CD8-positive, alpha-beta memory T cell (primary cell): ENCODE results near the gene JADE2. TPM values are rescaled to one million over a fixed set of nuclear protein-coding genes. Genes with fewer than 3 reads are reported as not detected.
A peak's percentile ranks its signal among the peaks of the same experiment; 100 is the strongest.
"Not testable (repeated sequence)": the region's sequence is repeated elsewhere in the genome, so short reads cannot be mapped to it uniquely, and the experiment has no call there.

Source experiments
- CTCF ChIA-PET: fragments of 350-600 bp; sonication (Branson Sonifier 250); formaldehyde crosslinking; loops from one replicate; lab custom pipeline; 2021; ENCODE audit warnings: antibody characterized with exemption; lab: Charles Lee
- POLR2A ChIA-PET: fragments of 350-600 bp; sonication (Branson Sonifier 250); formaldehyde crosslinking; loops from one replicate; lab custom pipeline; 2021; ENCODE audit warnings: antibody characterized with exemption; lab: Charles Lee
- DNase-seq, 5 donors: peaks; one replicate each; pipeline versions ENCODE4 v3.0.0 to v3.0.0-alpha.2; 2020 to 2022; ENCODE audit warnings: mixed read lengths in 1 of 5
- H3K27ac ChIP-seq: one replicate; pipeline ENCODE4 v1.7.0; 2013; ENCODE audit warnings: low read depth, mild to moderate bottlenecking, low read length, moderate library complexity
- H3K27me3 ChIP-seq: 2 replicates; pipeline ENCODE4 v1.7.0; 2013; ENCODE audit warnings: low read length, mild to moderate bottlenecking; ENCODE audit not compliant: insufficient read depth, poor library complexity, severe bottlenecking
- H3K36me3 ChIP-seq: 2 replicates; pipeline ENCODE4 v1.7.0; 2013; ENCODE audit warnings: mild to moderate bottlenecking, low read length, moderate library complexity; ENCODE audit not compliant: insufficient read depth
- H3K4me1 ChIP-seq: 2 replicates; pipeline ENCODE4 v1.7.0; 2013; ENCODE audit warnings: mild to moderate bottlenecking, low read length, moderate library complexity; ENCODE audit not compliant: insufficient read depth
- H3K4me3 ChIP-seq: 2 replicates; pipeline ENCODE4 v1.7.0; 2013; ENCODE audit warnings: mild to moderate bottlenecking, low read length
- H3K9me3 ChIP-seq: 2 replicates; pipeline ENCODE4 v1.7.0; 2013; ENCODE audit warnings: mild to moderate bottlenecking, low read length
- H3K27ac Mint-ChIP-seq, 8 donors: one replicate each; pipeline ENCODE4 v1.8.0; 2020 to 2021; ENCODE audit warnings: mixed read lengths in 8 of 8, mild to moderate bottlenecking in 6 of 8, inconsistent platforms in 3 of 8, moderate library complexity in 3 of 8
- H3K27me3 Mint-ChIP-seq, 2 donors: one replicate each; pipeline ENCODE4 v1.8.0; 2020 to 2021; ENCODE audit warnings: mixed read lengths in 2 of 2, mild to moderate bottlenecking in 1 of 2, moderate library complexity in 1 of 2
- H3K36me3 Mint-ChIP-seq, 3 donors: one replicate each; pipeline ENCODE4 v1.8.0; 2020 to 2021; ENCODE audit warnings: mixed read lengths in 3 of 3, inconsistent platforms in 1 of 3, mild to moderate bottlenecking in 1 of 3
- H3K4me1 Mint-ChIP-seq, 3 donors: one replicate each; pipeline ENCODE4 v1.8.0; 2020 to 2021; ENCODE audit warnings: mixed read lengths in 3 of 3, inconsistent platforms in 1 of 3, mild to moderate bottlenecking in 1 of 3
- H3K4me3 Mint-ChIP-seq, 7 donors: one replicate each; pipeline ENCODE4 v1.8.0; 2020 to 2021; ENCODE audit warnings: mixed read lengths in 7 of 7, mild to moderate bottlenecking in 6 of 7, moderate library complexity in 4 of 7, inconsistent platforms in 2 of 7
- H3K9me3 Mint-ChIP-seq, 5 donors: one replicate each; pipeline ENCODE4 v1.8.0; 2020 to 2022; ENCODE audit warnings: mixed read lengths in 5 of 5, mild to moderate bottlenecking in 3 of 5, moderate library complexity in 2 of 5, inconsistent platforms in 1 of 5
- polyA plus RNA-seq: library from polyadenylated mRNA; unstranded; fragments of 300-500 nt; fragmentation: Illumina TruSeq; gene quantifications from one replicate; pipeline ENCODE4 v1.2.3, GENCODE V29; 2021
- total RNA-seq, 2 experiments: library from RNA; stranded (reverse); gene quantifications; one replicate each; pipeline ENCODE4 v1.2.3, GENCODE V29; 2021

The JADE2 gene
- total and polyA plus RNA-seq, 3 experiments from 2014 or later = 47.1 to 107 (median 105) TPM

DNA sequence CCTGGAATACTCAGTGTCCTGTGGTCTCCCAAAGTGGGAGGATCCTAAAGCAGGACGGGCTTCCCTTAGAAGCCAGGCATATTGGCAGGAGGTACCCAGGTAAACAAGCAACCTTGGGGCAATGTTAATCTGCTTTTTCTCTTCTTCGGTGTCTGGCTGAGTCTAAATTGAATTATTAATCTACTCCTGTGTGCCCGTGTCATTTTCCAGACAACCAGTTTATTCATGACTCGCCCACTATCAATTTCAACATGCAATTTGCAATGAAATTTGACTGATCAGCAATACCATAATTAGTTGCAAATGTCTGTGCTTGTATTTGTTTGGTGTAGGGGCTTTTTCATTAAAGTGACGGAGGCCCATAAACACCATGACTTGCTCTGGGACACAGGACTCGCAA lies 32.9 kb upstream of the JADE2 start:
- Histone ChIP-seq H3K4me3 (no peak overlapping the region), H3K9me3 (no peaks in the 10 kb centered on the region), H3K4me1 (no peaks in the 10 kb centered on the region), H3K27ac (no peak overlapping the region), H3K36me3 (no peaks in the 10 kb centered on the region), H3K27me3 (no peaks in the 10 kb centered on the region)
- Mint-ChIP-seq H3K4me1 (no peaks in the 10 kb centered on the region), H3K27ac (no peak overlapping the region), H3K9me3 (no peaks in the 10 kb centered on the region), H3K27me3 (no peaks in the 10 kb centered on the region), H3K36me3 (no peaks in the 10 kb centered on the region), H3K4me3 (no peak overlapping the region)
- POLR2A ChIA-PET = no interaction called here
- CTCF ChIA-PET = no interaction called here
- no peak for DNase-seq

- H3K27ac Mint-ChIP-seq = peak overlapping the region in 1 of 8 donors; percentile 38
- H3K9me3 ChIP-seq = no peaks in the 10 kb centered on the region
- H3K4me1 ChIP-seq = no peaks in the 10 kb centered on the region
- ChIA-PET POLR2A (no interaction called here), CTCF (interaction anchor here (0.7 to 1.5 kb wide), 4 partner anchors 10 to 190 kb away, joined by 3 to 5 read pairs (median 3); partner anchors contain the start of gene CDKN2AIPNL)
- no peak overlapping the region for H3K4me3 ChIP-seq
- no peaks in the 10 kb centered on the region for H3K4me1 Mint-ChIP-seq
- no peak overlapping the region for H3K4me3 Mint-ChIP-seq
- H3K27me3 Mint-ChIP-seq = no peaks in the 10 kb centered on the region
- H3K27me3 ChIP-seq = no peaks in the 10 kb centered on the region
- no peak for DNase-seq
- no peak overlapping the region for H3K27ac ChIP-seq
- no peaks in the 10 kb centered on the region for H3K36me3 ChIP-seq
- no peaks in the 10 kb centered on the region for H3K36me3 Mint-ChIP-seq
- H3K9me3 Mint-ChIP-seq = no peaks in the 10 kb centered on the region
These were observed 31.9 kb upstream of the JADE2 start for GRCh38 chr5:134493461-134494055.

GRCh38 chr5:134494780-134495179 lies 30.7 kb upstream of the JADE2 start:
- Histone ChIP-seq H3K4me1 (no peaks in the 10 kb centered on the region), H3K36me3 (no peaks in the 10 kb centered on the region), H3K27me3 (no peaks in the 10 kb centered on the region), H3K9me3 (no peaks in the 10 kb centered on the region), H3K27ac (no peak overlapping the region), H3K4me3 (no peak overlapping the region)
- Mint-ChIP-seq H3K4me3 (no peak overlapping the region), H3K27ac (no peak overlapping the region), H3K4me1 (no peaks in the 10 kb centered on the region), H3K9me3 (no peaks in the 10 kb centered on the region), H3K27me3 (no peaks in the 10 kb centered on the region), H3K36me3 (no peaks in the 10 kb centered on the region)
- ChIA-PET POLR2A (interaction anchor here (0.6 kb wide), 1 partner anchor 40 kb away, joined by 5 read pairs; no protein-coding TSS in a partner anchor), CTCF (interaction anchor here (0.7 kb wide), 1 partner anchor 12 kb away, joined by 3 read pairs; no protein-coding TSS in a partner anchor)
- DNase-seq = no peak

- H3K27ac ChIP-seq, H3K36me3 Mint-ChIP-seq, H3K27me3 ChIP-seq, H3K9me3 ChIP-seq, DNase-seq, H3K4me3 Mint-ChIP-seq, H3K4me3 ChIP-seq, POLR2A ChIA-PET, H3K27me3 Mint-ChIP-seq, H3K9me3 Mint-ChIP-seq, H3K36me3 ChIP-seq, CTCF ChIA-PET: not testable (repeated sequence)
- H3K4me1 ChIP-seq = peaks cover 19% of the 10 kb centered on the region
- Mint-ChIP-seq H3K27ac (peak overlapping the region in 1 of 8 donors; percentile 30), H3K4me1 (peaks cover 15 to 18% (median 16%) of the 10 kb centered on the region in 3 donors)
These were observed 25.6 kb upstream of the JADE2 start for GRCh38 chr5:134499905-134500304.

DNA sequence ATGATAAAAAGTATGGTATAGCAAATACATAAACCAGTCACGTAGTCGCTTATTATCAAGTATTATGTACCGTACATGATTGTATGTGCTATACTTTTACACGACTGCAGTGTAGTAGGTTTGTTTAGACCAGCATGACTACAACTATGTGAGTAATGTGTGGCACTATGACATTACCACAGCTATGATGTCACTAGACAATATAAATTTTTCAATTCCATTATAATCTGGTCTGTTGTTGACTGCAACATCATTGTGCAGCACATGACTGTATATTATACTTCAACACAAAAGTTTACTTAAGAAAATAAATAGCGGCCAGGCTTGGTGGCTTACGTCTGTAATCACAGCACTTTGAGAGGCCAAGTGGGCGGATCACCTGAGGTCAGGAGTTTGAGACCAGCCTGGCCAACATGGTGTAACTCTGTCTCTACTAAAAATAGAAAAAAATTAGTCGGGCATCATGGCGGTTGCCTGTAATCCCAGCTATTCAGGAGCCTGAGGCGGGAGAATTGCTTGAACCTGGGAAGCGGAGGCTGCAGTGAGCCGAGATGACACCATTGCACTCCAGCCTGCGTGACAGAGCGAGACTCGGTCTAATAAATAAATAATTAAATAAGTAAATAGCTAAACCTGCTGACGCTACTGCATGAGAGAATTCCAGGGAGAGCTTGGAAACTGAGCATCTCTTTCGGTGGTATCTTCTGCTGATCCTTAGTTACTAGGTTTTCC lies 24.6 kb upstream of the JADE2 start:
- Mint-ChIP-seq H3K27ac (peak overlapping the region in 2 of 8 donors; percentile 47 to 56), H3K36me3 (no peaks in the 10 kb centered on the region), H3K9me3 (no peaks in the 10 kb centered on the region), H3K27me3 (no peaks in the 10 kb centered on the region), H3K4me1 (peaks cover 15 to 18% (median 16%) of the 10 kb centered on the region in 3 donors), H3K4me3 (no peak overlapping the region)
- POLR2A ChIA-PET = no interaction called here
- H3K36me3 ChIP-seq = no peaks in the 10 kb centered on the region
- peaks cover 19% of the 10 kb centered on the region for H3K4me1 ChIP-seq
- DNase-seq = no peak
- H3K9me3 ChIP-seq = no peaks in the 10 kb centered on the region
- no peak overlapping the region for H3K27ac ChIP-seq
- H3K4me3 ChIP-seq = no peak overlapping the region
- H3K27me3 ChIP-seq = no peaks in the 10 kb centered on the region
- CTCF ChIA-PET = interaction anchor here (1.0 kb wide), 1 partner anchor 93 kb away, joined by 3 read pairs; no protein-coding TSS in a partner anchor

GRCh38 chr5:134502259-134502658 lies 23.2 kb upstream of the JADE2 start:
- CTCF ChIA-PET = interaction anchor here (1.5 to 1.8 kb wide), 2 partner anchors 12 to 90 kb away, joined by 3 to 7 read pairs; partner anchors contain the start of gene CDKN2AIPNL
- Mint-ChIP-seq H3K27me3 (no peaks in the 10 kb centered on the region), H3K4me1 (peaks cover 15 to 19% (median 16%) of the 10 kb centered on the region in 3 donors), H3K27ac (peak overlapping the region in 6 of 8 donors; percentile 1 to 93 (median 78)), H3K9me3 (no peaks in the 10 kb centered on the region), H3K36me3 (no peaks in the 10 kb centered on the region), H3K4me3 (peak overlapping the region in 1 of 7 donors; percentile 66)
- no peaks in the 10 kb centered on the region for H3K9me3 ChIP-seq
- no peak overlapping the region for H3K4me3 ChIP-seq
- no peak overlapping the region for H3K27ac ChIP-seq
- H3K4me1 ChIP-seq = peaks cover 19% of the 10 kb centered on the region
- H3K27me3 ChIP-seq = no peaks in the 10 kb centered on the region
- no peak for DNase-seq
- POLR2A ChIA-PET = no interaction called here
- no peaks in the 10 kb centered on the region for H3K36me3 ChIP-seq

- Histone ChIP-seq H3K4me3 (peak overlapping the region; percentile 1), H3K27ac (no peak overlapping the region), H3K27me3 (no peaks in the 10 kb centered on the region), H3K4me1 (peaks cover 19% of the 10 kb centered on the region), H3K9me3 (no peaks in the 10 kb centered on the region), H3K36me3 (no peaks in the 10 kb centered on the region)
- Mint-ChIP-seq H3K27me3 (no peaks in the 10 kb centered on the region), H3K36me3 (no peaks in the 10 kb centered on the region), H3K4me3 (peak overlapping the region in 5 of 7 donors; percentile 17 to 67 (median 55)), H3K9me3 (no peaks in the 10 kb centered on the region), H3K27ac (peak overlapping the region; percentile 23 to 97 (median 88)), H3K4me1 (peaks cover 16 to 23% (median 17%) of the 10 kb centered on the region in 3 donors)
- CTCF ChIA-PET = interaction anchor here (1.0 to 1.8 kb wide), 3 partner anchors 10 to 91 kb away, joined by 3 to 7 read pairs (median 3); partner anchors contain the start of gene CDKN2AIPNL
- peak in 4 of 5 donors; percentile 14 to 68 (median 24) for DNase-seq
- POLR2A ChIA-PET = interaction anchor here (0.5 to 1.1 kb wide), 4 partner anchors 21 to 132 kb away, joined by 3 to 11 read pairs (median 6); partner anchors contain the start of genes JADE2 and UBE2B
These were observed 22.2 kb upstream of the JADE2 start for GRCh38 chr5:134503088-134503936.
